ENCODE measurements around the gene C10orf90.

- TF ChIP-seq CTCF (IDR thresholded peaks at IDR 0.05) = peak; percentile 41 to 79 (median 58)
- no peak for TF ChIP-seq POLR2A (IDR thresholded peaks at IDR 0.05)
Observed at GRCh38 chr10:126504063-126504760, 166.3 kb downstream of the C10orf90 start.
